ENCODE measurements around the gene OPN1LW.

GRCh38 chrX:154142386-154142785 is 1.7 kb upstream of the OPN1LW start:
- TF ChIP-seq POLR2A (IDR thresholded peaks at IDR 0.05) = no peak
- no peak for TF ChIP-seq CTCF (IDR thresholded peaks at IDR 0.05 in 4 of 5, conservative IDR thresholded peaks at IDR 0.05 in 1 of 5)

All from gastrocnemius medialis (tissue), 4 donors.